SW480 (cell line): ENCODE results near the gene CLK2.

ENCODE experiments used
- DNase-seq: peaks from one replicate; pipeline ENCODE4 v3.0.0-alpha.2; 2016; ENCODE audit warnings: low spot score

Gene CLK2

DNA sequence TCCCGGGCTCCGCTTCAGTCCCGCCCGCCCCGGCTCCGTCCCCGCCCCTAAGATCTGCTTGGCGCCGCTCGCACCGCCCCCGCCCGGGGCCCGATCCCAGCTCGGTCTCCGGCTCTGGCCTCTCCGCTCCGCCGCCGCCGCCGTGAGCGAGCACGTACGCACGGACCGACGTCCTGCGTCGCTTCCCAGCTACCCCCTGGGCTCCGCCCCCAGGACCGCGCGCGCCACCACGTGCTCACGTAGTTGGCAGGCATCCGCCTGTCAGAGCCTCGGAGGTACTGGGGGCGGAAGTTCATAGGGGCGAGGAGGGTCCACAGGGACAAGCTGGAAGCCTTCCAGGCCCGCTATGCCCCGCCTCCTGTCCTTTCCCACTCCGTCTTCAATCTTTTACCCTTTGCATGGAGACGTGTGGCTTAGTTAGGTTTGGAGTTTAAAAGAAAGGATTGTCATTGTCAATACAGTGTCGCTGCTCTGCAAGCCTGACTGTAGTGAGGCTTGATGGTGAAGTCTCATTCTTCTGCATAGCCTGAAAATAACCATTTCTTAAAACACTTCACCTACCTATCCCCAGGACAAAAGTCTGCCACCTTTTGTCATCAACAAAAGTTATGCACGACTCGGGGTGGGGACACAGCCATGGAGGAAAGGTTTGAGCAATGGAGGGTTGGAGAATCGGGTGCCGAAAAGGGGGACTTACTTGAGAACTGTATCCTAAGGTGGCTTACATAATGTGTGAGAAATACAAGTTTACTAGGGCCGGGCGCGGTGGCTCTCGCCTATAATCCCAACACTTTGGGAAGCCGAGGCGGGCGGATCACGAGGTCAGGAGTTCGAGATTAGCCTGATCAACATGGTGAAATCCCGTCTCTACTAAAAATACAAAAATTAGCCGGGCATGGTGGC, at the start of gene CLK2:
TSS of gene CLK2 (minus strand) at position 162 of the 903 bp plus-strand sequence. CDS start 2,527 bp downstream, outside the sequence.
- DNase-seq: peak; percentile 93

DNA sequence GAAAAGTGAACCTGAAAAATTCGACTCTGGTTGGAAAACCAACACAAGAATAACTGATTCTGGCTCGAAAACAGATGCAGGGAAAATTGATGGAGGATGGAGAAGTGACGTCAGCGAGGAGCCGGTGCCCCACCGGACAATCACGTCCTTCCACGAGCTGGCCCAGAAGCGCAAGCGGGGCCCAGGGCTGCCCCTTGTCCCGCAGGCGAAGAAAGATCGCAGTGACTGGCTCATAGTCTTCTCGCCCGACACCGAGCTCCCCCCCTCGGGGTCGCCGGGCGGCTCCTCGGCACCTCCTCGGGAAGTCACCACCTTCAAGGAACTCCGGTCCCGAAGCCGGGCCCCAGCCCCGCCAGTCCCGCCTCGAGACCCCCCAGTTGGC, 49.3 kb upstream of the CLK2 start:
- no peak for DNase-seq

DNA sequence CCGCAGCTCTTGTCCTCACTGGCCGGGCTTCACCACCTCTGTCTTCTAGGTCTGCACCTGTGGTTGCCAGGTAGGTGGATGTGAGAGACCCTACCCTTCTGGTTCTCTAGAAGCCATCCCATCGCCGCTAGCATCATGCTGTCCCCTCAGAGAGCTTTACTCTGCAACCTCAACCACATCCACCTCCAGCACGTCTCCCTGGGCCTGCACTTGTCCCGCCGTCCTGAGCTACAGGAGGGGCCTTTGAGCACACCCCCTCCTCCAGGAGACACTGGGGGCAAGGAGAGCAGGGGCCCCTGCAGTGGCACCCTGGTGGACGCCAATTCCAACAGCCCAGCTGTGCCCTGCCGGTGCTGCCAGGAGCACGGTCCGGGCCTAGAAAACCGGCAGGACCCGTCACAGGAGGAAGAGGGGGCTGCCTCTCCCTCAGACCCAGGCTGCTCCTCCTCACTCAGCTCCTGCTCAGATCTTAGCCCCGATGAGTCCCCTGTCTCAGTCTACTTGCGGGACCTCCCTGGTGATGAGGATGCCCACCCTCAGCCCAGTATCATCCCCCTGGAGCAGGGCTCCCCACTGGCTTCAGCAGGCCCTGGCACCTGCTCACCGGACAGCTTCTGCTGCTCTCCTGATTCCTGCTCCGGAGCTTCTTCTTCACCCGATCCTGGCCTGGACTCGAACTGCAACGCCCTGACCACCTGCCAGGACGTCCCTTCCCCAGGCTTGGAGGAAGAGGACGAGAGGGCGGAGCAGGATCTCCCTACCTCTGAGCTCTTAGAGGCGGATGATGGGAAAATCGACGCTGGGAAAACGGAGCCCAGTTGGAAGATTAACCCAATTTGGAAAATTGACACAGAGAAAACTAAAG, 48.6 kb upstream of the CLK2 start:
- no peak for DNase-seq

DNA sequence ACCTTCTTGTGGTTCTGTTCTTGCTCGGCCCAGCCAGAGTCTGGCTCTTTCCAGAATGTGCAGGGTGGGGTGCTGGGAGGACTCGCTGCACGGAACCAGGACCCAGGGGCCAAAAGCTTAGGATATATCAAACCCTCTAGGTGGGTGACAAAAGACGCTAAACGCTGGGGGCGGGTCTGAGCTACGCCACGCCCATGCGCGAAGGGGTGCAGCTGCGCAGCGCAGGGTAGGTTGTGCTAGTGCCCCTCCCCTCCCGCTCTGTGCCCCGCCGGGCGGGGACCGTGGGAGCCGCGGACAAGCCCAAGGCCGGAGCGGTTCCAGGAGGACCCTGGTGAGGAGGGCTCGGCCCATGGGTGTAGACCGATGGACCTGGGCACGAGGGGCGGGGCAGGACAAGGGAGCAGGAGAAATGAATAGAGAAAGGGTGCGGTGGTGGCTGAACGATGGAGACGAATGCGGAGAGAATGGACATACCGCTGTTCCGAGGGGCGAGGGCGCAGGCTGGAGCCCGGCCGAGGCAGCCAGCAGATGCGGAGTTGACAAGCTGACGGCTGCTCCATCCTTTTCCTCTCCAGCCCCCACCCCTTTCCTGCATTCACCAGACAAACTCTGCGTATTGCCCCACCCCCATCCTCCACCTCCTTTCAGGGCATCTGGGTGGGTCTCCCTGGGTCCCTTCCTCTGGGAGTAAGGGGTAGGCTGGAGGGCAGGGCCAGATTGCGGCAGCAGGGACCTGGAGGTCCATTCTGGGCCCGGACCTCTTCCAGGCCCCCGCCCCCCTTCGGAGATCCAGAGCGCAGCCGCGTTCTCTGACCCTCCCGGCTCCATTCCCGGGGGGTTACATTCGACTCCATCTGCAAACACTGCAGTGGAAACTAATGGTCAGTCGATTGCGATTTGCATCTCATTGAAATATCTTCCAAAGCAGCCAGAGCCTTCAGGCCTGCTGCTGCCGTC, 47.6 kb upstream of the CLK2 start, which contains the start of gene RUSC1:
TSS of gene RUSC1 (plus strand) at position 234 of the 957 bp plus-strand sequence. CDS start 880 bp downstream, outside the sequence.
- DNase-seq: no peak

DNA sequence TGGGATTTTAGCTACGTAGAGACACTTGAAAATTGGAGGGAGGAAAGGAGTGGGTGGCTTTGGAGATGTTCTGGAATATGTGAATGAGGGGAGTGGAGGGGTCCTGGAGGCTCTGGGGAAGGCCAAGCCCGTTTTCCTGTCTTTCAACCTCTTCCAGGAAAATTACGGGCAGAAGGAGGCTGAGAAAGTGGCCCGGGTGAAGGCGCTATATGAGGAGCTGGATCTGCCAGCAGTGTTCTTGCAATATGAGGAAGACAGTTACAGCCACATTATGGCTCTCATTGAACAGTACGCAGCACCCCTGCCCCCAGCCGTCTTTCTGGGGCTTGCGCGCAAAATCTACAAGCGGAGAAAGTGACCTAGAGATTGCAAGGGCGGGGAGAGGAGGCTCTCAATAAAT, 46.9 kb upstream of the CLK2 start:
- no peak for DNase-seq

DNA sequence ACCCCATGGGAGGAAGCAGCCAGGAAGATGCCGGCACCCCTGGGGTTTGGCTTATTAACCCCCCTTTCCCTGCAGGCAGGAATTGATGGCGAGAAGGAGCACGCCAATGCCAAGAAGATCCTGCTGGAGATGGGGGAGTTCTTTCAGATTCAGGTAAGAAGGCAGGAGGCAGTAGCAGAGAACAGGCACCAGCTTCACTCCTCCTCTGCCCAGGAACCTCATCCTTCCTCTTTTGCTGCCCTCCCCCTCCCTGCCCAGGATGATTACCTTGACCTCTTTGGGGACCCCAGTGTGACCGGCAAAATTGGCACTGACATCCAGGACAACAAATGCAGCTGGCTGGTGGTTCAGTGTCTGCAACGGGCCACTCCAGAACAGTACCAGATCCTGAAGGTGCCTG, 46.2 kb upstream of the CLK2 start:
- no peak for DNase-seq

DNA sequence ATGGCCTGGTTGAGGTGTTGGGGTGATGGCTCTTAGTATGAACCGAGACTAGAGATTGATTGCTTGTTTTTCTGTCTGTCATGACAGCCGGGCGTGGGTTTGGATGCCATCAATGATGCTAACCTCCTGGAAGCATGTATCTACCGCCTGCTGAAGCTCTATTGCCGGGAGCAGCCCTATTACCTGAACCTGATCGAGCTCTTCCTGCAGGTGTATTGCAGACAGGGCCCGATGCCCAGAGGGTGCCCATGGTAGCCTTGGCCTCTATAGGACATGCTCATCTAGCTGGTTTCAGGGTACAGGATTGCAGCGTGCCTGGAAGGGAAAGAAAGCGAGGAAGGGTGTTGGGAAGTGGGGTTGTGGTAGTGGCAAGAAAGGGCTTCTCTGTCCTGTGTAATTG, 44.8 kb upstream of the CLK2 start:
- DNase-seq: no peak

DNA sequence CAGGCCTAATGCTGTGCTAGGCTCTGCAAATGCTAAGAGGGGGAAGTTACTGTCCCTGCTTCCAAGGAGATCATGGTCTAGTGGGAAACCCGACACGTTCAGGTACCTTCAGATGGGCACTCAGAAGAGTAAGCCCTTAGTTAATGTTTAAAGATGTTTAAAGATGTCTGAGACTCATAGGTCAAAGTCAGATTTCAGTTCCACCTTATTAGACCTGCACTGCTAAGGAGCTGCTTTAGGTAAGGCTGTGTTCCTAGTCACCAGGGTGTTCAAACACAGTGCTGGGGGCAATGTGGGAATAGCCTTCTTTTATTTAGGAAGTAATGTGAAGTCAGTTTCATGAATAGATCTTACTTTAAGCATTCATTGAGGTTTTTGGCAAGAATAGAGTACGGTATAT, 43.6 kb upstream of the CLK2 start:
- DNase-seq: no peak

DNA sequence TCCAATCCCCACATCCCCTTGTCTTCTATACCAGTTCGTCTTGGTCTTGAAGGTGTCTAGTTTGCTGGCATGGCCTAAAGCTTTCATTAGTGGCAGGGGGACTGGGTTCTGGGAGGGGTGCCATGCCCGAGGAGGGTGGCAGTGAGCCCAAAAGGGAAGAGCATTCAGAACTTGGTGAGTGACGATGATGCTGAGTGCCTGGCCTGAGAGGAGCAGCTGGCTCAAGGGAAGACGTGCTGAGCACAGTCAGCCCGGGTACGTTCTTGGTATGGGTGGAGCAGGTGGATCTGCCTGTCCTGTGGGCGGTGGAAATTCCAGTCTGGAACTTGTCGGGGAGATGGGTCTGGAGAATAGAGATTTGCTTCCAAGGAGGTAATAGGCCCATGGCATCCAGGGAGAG, 40.0 kb upstream of the CLK2 start:
- DNase-seq: no peak

DNA sequence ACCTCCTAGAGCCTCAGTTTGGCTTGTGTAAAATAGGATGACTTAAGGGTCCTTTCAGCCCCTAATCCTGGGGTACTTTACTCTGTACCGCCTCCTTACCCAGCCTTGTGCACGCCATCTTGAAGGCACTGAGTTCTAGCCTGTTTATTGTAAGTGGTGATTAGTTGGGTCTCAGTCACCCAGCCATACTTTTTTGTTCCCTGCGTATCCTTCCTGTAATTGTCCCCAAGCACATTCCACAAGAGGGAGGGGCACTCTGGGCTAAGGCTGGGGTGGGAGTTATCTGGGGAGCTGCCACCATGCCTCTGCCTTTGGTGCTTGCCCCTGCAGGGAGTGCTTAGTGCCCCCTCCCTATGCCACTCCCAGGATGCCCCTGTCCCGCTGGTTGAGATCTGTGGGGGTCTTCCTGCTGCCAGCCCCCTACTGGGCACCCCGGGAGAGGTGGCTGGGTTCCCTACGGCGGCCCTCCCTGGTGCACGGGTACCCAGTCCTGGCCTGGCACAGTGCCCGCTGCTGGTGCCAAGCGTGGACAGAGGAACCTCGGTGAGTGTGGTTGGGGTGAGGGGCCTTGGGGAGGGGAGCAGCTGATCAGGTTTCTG, 36.2 kb upstream of the CLK2 start:
- peak; percentile 51 for DNase-seq

DNA sequence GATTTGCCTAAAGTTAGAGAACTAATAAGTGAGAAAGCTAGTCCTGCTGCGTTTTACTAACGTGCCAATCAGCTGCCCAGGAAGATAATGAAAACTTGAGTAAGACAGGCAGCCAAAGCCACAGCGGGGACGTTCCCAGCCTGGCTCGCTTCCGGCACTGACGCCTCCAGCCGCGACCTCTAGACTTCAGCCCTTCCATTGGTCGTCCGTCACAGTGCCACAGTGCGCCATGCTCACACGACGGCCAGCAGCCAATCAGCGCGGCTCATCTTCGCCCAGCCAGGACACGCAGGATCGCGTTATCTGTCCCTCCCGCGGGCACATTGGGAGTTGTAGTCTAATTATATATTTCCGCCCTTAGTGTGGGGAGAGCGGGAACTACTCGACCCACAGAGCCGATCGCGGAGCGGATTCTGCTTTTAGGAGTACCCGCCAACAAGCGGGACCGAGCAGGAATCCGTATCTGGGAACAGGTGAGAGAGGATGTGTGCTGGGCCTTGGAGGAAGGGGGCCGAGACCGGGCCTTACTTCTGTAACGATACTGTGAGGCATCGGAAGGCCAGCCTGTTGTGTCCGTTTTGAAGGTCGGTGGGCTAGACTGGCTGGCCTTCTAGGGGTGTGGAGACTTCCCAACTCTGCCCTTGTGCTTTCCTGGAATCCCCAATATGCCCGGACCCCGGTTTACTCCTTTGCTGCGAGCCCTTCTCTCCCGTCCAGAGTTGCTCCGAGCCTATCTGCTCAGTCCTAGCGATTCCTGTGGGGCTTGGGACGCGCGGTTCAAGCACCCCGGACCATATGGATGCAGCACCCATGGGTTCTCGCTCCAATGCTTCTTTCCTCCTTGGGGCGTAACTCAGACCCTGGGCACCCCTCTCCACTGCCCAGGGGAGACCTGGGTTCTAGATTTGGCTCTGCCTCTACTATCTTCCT, 35.5 kb upstream of the CLK2 start, which contains the start of gene FDPS:
TSS of gene FDPS (plus strand) at position 374 of the 930 bp plus-strand sequence. CDS start 924 bp downstream, outside the sequence.
- DNase-seq: peak; percentile 98

DNA sequence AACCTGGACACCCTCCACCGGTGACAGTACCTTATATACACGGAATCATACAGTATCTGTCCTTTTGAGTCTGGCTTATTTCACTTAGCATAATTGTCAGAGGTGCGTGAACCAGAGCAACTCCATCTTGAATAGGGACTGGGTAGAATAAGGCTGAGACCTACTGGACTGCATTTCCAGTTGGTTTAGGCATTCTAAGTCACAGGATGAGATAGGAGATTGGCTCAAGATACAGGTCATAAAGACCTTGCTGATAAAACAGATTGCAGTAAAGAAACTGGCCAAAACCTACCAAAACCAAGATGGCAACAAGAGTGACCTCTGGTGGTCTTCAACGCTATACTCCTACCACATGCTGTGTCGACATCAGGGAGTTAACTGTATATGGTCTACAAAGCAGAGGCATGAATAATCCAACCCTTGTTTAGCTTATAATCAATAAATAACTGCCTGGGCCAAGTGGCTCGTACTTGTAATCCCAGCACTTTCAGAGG, 34.0 kb upstream of the CLK2 start:
- peak; percentile 41 for DNase-seq

DNA sequence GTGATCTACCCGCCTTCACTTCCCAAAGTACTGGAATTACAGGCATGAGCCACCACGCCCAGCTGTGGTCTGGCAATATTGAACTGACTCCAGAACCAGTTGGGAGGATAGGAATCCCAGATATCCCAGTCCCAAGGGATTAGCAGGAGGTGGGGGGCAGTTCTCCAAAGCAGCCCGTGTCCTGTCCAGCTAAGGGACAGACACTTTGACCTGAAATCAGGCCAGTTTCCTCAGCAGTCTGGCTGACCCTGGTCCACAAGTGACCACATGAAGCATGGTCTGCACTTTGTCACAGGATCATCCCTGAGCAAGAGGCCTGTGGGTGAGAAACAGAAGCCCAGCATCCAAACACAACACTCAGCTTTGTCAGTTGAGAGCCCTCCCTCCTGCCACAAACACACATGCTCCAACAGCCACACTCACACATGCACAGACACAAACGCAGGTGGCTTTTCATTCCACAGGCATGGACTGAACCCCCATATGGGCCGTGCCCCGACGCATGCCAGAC, 32.6 kb upstream of the CLK2 start:
- DNase-seq: peak; percentile 68

DNA sequence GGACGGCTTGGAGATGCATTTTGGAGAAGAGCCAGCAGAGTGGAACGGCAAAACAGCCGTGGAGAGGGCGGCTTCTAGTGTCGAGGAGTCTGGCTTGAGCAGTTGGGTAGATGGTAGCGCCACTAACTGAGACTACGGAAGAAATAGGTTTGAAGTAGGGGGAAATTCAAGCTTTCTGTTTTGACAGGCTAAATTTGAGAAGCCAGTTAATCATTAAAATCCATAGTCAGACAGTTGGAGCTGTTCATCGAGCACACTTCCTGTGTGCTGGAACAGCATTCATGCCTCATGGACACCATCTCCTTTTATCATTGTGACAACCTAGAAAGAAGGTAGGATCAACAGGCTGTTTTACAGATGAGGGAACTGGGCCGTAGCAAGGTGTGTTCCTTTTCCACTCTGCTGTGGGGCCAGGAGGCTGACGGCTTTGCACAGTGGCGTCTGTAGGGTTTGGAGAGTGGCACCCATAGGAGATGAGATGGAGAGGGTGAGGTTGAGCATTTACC, 31.3 kb upstream of the CLK2 start:
- DNase-seq: no peak

DNA sequence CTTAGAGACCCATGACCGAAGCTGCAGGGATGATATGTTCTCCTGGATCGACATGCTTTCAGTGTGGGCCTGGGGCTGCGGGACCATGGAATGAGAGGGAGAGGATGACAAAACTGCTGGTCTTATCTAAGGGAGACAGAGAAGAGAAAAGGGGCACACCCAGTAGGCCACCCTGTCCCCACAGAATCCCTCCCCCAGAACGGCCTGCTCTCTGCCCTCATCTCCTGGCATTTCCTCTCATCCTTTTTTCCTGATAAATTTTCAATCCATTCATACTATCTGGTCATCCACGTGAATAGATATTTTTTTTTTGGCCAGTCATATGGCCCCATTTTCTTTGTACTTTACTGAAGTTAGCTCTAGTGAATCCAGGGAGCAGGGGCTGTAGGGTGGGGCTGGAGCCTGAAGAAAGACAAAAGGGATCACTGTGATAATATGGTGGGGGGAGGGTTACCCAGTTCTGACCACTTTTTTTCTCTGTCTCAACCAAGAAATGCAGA, 28.1 kb upstream of the CLK2 start, which contains the start of gene PKLR:
TSS of gene PKLR (minus strand) at position 97 of the 500 bp plus-strand sequence. CDS start at position 54, 43 bp downstream.
- no peak for DNase-seq

DNA sequence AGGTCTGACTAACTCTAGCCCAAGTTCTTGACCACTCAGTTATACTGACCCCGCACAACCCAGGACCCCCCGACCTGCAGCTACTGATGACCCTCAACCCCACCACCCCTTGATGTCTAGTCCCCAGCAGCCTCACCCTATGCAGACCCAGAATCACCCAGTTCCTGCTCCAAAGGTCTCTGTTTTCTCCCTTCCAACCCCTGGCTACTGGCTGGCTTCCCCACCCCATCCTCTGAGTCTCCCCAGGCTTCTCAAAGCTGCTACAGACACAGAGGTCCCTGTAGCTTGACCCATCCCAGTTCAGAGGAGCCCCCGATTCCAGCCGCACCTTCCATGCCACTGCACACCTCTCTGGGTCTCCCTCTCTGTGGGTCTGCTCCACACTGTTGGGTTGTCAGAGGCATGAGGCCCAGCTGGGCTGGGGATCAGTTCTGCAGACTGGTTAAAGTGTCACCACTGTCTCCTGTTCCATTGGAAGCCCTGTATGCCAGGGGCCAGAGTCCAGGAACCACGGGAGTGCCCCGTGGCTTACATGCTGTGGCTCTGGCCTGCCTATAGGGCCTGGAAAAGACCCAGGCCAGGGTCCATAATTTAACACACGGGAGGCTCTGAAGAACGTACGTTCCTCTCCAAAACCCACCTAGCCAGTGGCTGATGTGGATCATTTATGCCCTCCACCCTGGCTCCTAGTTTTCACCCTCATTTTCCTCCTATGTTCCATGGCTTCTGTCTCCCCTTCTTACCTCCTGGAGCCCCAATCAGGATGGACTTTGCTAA, 27.4 kb upstream of the CLK2 start:
- no peak for DNase-seq

DNA sequence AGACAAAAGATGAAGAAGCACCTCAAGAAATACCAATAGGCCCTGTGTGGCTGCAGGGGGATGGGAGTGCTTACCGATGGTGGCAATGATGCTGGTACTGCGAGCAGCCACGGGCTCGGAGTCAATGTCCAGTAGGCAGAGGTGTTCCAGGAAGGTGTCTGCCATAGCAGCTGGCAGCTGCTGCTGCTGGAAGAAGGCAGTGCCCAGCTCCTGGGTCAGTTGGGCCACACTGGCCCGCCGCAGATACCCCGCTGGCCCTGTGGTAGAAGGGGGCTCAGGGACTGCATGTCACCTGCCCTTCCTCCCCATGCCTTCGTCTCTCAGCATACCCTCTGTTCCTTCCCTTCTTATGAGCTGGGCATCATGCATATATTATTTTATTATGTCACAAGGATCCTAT, 26.7 kb upstream of the CLK2 start:
- no peak for DNase-seq

DNA sequence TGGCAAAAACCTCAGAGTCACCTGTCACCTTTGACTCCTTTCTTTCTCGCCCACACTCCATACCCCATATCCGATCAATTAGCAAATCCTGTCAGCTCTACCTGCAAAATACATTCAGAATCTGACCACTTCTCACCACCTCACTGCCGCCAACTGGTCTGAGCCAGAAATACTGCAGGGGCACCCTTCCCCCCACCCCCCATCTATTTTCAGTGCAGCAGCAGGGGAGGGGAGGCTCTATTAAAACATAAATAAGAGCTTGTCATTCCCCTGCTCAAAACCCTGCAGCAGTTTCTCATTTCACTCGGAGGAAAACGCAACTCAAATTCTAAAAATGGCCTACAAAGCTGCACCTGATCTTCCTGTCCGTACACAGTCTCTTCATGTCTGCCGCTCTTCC, 24.1 kb upstream of the CLK2 start:
- DNase-seq: no peak
